ENCODE results near the gene HMGCS1. TPM values are rescaled to one million over a fixed set of nuclear protein-coding genes. Genes with fewer than 3 reads are reported as not detected.

HMGCS1 gene
- total RNA-seq, 4 donors from 2014 or later, result 18.9 to 33.2 (median 20.1) TPM

- no peak for TF ChIP-seq POLR2A (IDR thresholded peaks at IDR 0.05)
- TF ChIP-seq, protein P1, sequence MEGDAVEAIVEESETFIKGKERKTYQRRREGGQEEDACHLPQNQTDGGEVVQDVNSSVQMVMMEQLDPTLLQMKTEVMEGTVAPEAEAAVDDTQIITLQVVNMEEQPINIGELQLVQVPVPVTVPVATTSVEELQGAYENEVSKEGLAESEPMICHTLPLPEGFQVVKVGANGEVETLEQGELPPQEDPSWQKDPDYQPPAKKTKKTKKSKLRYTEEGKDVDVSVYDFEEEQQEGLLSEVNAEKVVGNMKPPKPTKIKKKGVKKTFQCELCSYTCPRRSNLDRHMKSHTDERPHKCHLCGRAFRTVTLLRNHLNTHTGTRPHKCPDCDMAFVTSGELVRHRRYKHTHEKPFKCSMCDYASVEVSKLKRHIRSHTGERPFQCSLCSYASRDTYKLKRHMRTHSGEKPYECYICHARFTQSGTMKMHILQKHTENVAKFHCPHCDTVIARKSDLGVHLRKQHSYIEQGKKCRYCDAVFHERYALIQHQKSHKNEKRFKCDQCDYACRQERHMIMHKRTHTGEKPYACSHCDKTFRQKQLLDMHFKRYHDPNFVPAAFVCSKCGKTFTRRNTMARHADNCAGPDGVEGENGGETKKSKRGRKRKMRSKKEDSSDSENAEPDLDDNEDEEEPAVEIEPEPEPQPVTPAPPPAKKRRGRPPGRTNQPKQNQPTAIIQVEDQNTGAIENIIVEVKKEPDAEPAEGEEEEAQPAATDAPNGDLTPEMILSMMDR (IDR thresholded peaks at IDR 0.05), result no peak
- TF ChIP-seq EP300 (IDR thresholded peaks at IDR 0.05), result no peak
- Histone ChIP-seq H3K27me3 (no peaks in the 10 kb centered on the region), H3K4me3 (no peak overlapping the region), H3K4me1 (no peaks in the 10 kb centered on the region), H3K27ac (no peak overlapping the region), H3K36me3 (peaks cover 0 to 4% (median 0%) of the 10 kb centered on the region in 3 donors), H3K9me3 (no peaks in the 10 kb centered on the region)
- 77% methylated on average over 5 of the region's 5 CpGs for WGBS, 2 donors
- no peak for DNase-seq (ENCODE audit: low spot score in 2 of 2)
Observed at GRCh38 chr5:43251754-43252153, 61.5 kb downstream of the HMGCS1 start.

- TF ChIP-seq, protein P1 (IDR thresholded peaks at IDR 0.05), result no peak
- no peak for TF ChIP-seq POLR2A (IDR thresholded peaks at IDR 0.05)
- no peak for TF ChIP-seq EP300 (IDR thresholded peaks at IDR 0.05)
- Histone ChIP-seq H3K27me3 (no peaks in the 10 kb centered on the region), H3K9me3 (no peaks in the 10 kb centered on the region), H3K4me3 (no peak overlapping the region), H3K36me3 (peaks cover 0 to 26% (median 0%) of the 10 kb centered on the region in 3 donors), H3K27ac (no peak overlapping the region), H3K4me1 (no peaks in the 10 kb centered on the region)
- no peak for DNase-seq (ENCODE audit: low spot score in 2 of 2)
- 93 to 94% methylated on average over 19 of the region's 19 CpGs for WGBS, 2 donors
Observed at GRCh38 chr5:43245724-43246385, 67.4 kb downstream of the HMGCS1 start.

DNA sequence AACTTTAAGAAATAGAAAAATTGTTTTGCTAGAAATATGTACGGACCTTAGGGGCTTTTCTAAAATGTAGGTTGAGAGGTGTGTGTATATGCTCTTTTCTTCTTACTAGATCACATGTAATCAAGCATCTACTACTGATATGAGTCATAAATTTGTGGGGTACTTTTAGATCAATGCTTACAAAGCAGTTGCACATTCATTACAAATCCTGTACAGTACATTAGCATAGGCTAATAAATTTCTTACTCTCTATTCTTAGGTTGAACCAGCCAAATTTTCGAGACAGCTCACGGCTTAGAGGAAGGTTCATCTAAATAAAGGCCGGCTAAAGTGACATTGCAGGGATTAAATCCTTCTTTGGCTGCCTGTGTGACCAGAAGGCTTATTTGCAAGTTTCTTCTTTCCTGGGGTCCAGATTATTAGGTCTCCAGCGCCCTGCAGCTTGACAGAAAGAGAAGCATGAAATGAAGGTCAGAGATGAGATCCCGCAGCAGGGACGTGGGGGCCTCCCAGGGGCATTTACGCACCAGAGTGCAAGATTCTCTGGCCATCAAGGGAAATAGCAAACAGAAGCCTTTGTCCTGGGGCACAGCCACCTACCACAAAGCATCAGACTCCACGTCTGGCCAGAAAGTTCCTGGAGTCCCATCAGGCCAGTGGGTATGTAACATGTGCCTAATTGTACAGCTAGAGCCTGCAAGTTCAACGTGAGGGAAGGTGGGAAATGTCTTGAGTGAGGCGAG, 68.2 kb downstream of the HMGCS1 start:
- Histone ChIP-seq H3K27me3 (no peaks in the 10 kb centered on the region), H3K4me3 (no peak overlapping the region), H3K36me3 (peaks cover 0 to 26% (median 0%) of the 10 kb centered on the region in 3 donors), H3K27ac (no peak overlapping the region), H3K4me1 (no peaks in the 10 kb centered on the region), H3K9me3 (no peaks in the 10 kb centered on the region)
- TF ChIP-seq POLR2A (IDR thresholded peaks at IDR 0.05) (no peak), EP300 (IDR thresholded peaks at IDR 0.05) (no peak)
- TF ChIP-seq, protein P1 (IDR thresholded peaks at IDR 0.05), result no peak
- WGBS, 2 donors, result 64 to 66% methylated on average over 11 of the region's 11 CpGs
- no peak for DNase-seq (ENCODE audit: low spot score in 2 of 2)

GRCh38 chr5:43243270-43243669, 69.9 kb downstream of the HMGCS1 start:
- no peaks in the 10 kb centered on the region for H3K9me3 ChIP-seq
- H3K4me3 ChIP-seq, result no peak overlapping the region
- no peaks in the 10 kb centered on the region for H3K4me1 ChIP-seq
- H3K27me3 ChIP-seq, result no peaks in the 10 kb centered on the region
- peaks cover 0 to 26% (median 0%) of the 10 kb centered on the region in 3 donors for H3K36me3 ChIP-seq
- no peak overlapping the region for H3K27ac ChIP-seq
- TF ChIP-seq POLR2A (IDR thresholded peaks at IDR 0.05), result no peak
- TF ChIP-seq, protein P1 (IDR thresholded peaks at IDR 0.05), result no peak
- TF ChIP-seq EP300 (IDR thresholded peaks at IDR 0.05), result no peak
- no peak for DNase-seq (ENCODE audit: low spot score in 2 of 2)

- no peak for DNase-seq (ENCODE audit: low spot score in 2 of 2)
- H3K9me3 ChIP-seq, result no peaks in the 10 kb centered on the region
- H3K36me3 ChIP-seq, result peaks cover 0 to 26% (median 0%) of the 10 kb centered on the region in 3 donors
- 72 to 74% methylated on average over 1 of the region's 1 CpG for WGBS, 2 donors
- no peaks in the 10 kb centered on the region for H3K4me1 ChIP-seq
- H3K27me3 ChIP-seq, result no peaks in the 10 kb centered on the region
- H3K4me3 ChIP-seq, result no peak overlapping the region
- no peak overlapping the region for H3K27ac ChIP-seq
- TF ChIP-seq, protein P1 (IDR thresholded peaks at IDR 0.05), result no peak
- no peak for TF ChIP-seq EP300 (IDR thresholded peaks at IDR 0.05)
- TF ChIP-seq POLR2A (IDR thresholded peaks at IDR 0.05), result no peak
Observed at GRCh38 chr5:43242196-43242595, 71.0 kb downstream of the HMGCS1 start.

All from tibial nerve (tissue), 4 donors.